OCI-LY7 (cell line): Measurements from ENCODE around the gene NUBP1. TPM values are rescaled to one million over a fixed set of nuclear protein-coding genes. Genes with fewer than 3 reads are reported as not detected.

Source experiments
- BruUV-seq: library from RNA; stranded (reverse); fragments of 400-500 nt; replicated peaks from 2 replicates; lab custom pipeline; 2021; lab: Mats Ljungman, UMichigan
- CTCF ChIA-PET: fragments of 300-600 bp; sonication (Branson Sonifier 250); formaldehyde crosslinking; loops from one replicate; lab custom pipeline; 2022; ENCODE audit warnings: antibody characterized with exemption; ENCODE audit not compliant: unreplicated experiment; lab: Charles Lee
- POLR2A ChIA-PET: fragments of 300-600 bp; sonication (Branson Sonifier 250); formaldehyde crosslinking; loops from one replicate; lab custom pipeline; 2022; ENCODE audit warnings: antibody characterized with exemption; lab: Charles Lee
- DNase-seq: peaks from one replicate; pipeline ENCODE4 v3.0.0-alpha.2; 2015; ENCODE audit warnings: low spot score
- H2AFZ ChIP-seq: fragments of 200-600 bp; sonication (generic), shearing (Covaris generic); 2 replicates; pipeline ENCODE4 v1.6.1; 2014; ENCODE audit warnings: mild to moderate bottlenecking, antibody characterized with exemption, low read length, moderate library complexity
- H3K27ac ChIP-seq: fragments of 200-600 bp; sonication (generic); 2 replicates; pipeline ENCODE4 v1.5.1; 2014; ENCODE audit warnings: mixed run types, low read depth, mild to moderate bottlenecking, moderate library complexity, low read length, inconsistent platforms; ENCODE audit not compliant: poor library complexity, severe bottlenecking
- H3K36me3 ChIP-seq: fragments of 200-600 bp; sonication (generic); 2 replicates; pipeline ENCODE4 v1.6.1; 2014; ENCODE audit warnings: mild to moderate bottlenecking, antibody characterized with exemption, low read length, moderate library complexity, mixed read lengths; ENCODE audit not compliant: insufficient read depth
- H3K4me1 ChIP-seq: fragments of 200-600 bp; sonication (generic); 2 replicates; pipeline ENCODE4 v1.5.1; 2014; ENCODE audit warnings: mild to moderate bottlenecking, low read length; ENCODE audit not compliant: insufficient read depth, poor library complexity, severe bottlenecking
- H3K4me2 ChIP-seq: fragments of 200-600 bp; sonication (generic); 2 replicates; pipeline ENCODE4 v1.6.1; 2014; ENCODE audit warnings: mild to moderate bottlenecking, low read length
- H3K4me3 ChIP-seq: fragments of 200-600 bp; sonication (generic); 2 replicates; pipeline ENCODE4 v1.5.1; 2014; ENCODE audit warnings: mild to moderate bottlenecking, low read depth, low read length; ENCODE audit not compliant: poor library complexity, severe bottlenecking
- H3K79me2 ChIP-seq: fragments of 200-600 bp; sonication (generic); 2 replicates; pipeline ENCODE4 v1.6.1; 2016; ENCODE audit warnings: low read depth, mild to moderate bottlenecking, low read length, moderate library complexity, mixed read lengths; ENCODE audit not compliant: insufficient read depth
- H3K9me2 ChIP-seq: fragments of 200-600 bp; sonication (generic); 2 replicates; pipeline ENCODE4 v1.6.1; 2016; ENCODE audit warnings: mild to moderate bottlenecking, low read length, mixed read lengths; ENCODE audit not compliant: insufficient read depth
- H3K9me3 ChIP-seq: fragments of 200-600 bp; sonication (generic); 2 replicates; pipeline ENCODE4 v1.6.1; 2014; ENCODE audit warnings: mild to moderate bottlenecking, mixed run types, low read length, mixed read lengths
- H4K20me1 ChIP-seq: fragments of 200-600 bp; sonication (generic); 2 replicates; pipeline ENCODE4 v1.6.1; 2014; ENCODE audit warnings: mild to moderate bottlenecking, antibody characterized with exemption, low read length, moderate library complexity, mixed read lengths; ENCODE audit not compliant: insufficient read depth
- CTCF ChIP-seq: fragments of 200-600 bp; sonication (generic); conservative IDR thresholded peaks from 2 replicates; pipeline ENCODE4 v1.5.1; 2014; ENCODE audit warnings: mild to moderate bottlenecking, antibody characterized with exemption, low read length, moderate library complexity, mixed read lengths
- EZH2phosphoT487 ChIP-seq: fragments of 200-600 bp; sonication (generic); IDR thresholded peaks from 2 replicates; pipeline ENCODE4 v1.6.1; 2018; ENCODE audit warnings: low read depth, borderline replicate concordance, mild to moderate bottlenecking, mixed run types, antibody characterized with exemption, low read length, moderate library complexity, mixed read lengths
- intact Hi-C: fragments of 100-400 bp; cut with micrococcal nuclease; formaldehyde crosslinking; loops from one replicate; pipeline ENCODE4 v1.10.0; 2022; ENCODE audit not compliant: unreplicated experiment
- total RNA-seq, 2 experiments: library from RNA; depleted of rRNA in 1 of 2; stranded (reverse); fragments of >200 nt in 1 of 2; shearing (Covaris generic) in 1 of 2; gene quantifications; 2 replicates each; pipeline ENCODE4 v1.2.3, GENCODE V29; 2014 to 2022

Gene NUBP1
- total RNA-seq, 2 experiments from 2014 or later = 20.7 to 27.4 TPM

GRCh38 chr16:10694306-10694705, 49.3 kb upstream of the NUBP1 start:
- no peaks in the 10 kb centered on the region for H3K4me1 ChIP-seq
- no TSS peak for BruUV-seq
- no peak overlapping the region for H3K4me2 ChIP-seq
- H3K9me2 ChIP-seq = no peaks in the 10 kb centered on the region
- H3K36me3 ChIP-seq = no peaks in the 10 kb centered on the region
- no peak overlapping the region for H3K27ac ChIP-seq
- TF ChIP-seq EZH2phosphoT487 = no peak
- no peak for TF ChIP-seq CTCF
- H3K79me2 ChIP-seq = no peaks in the 10 kb centered on the region
- no peak for DNase-seq
- no peak overlapping the region for H3K4me3 ChIP-seq
- intact Hi-C loops = no loop called here
- CTCF ChIA-PET = no interaction called here
- POLR2A ChIA-PET = no interaction called here
- H2AFZ ChIP-seq = no peak overlapping the region
- H3K9me3 ChIP-seq = no peaks in the 10 kb centered on the region
- H4K20me1 ChIP-seq = no peaks in the 10 kb centered on the region

GRCh38 chr16:10694830-10695229, 48.8 kb upstream of the NUBP1 start, which contains the start of gene TEKT5:
TSS of gene TEKT5 (minus strand) at chr16:10694930. CDS start at chr16:10694873, 57 bp downstream.
- H3K4me1 ChIP-seq = no peaks in the 10 kb centered on the region
- no peak within 1 kb of the TSS for H3K27ac ChIP-seq
- ChIA-PET POLR2A (no interaction called here), CTCF (no interaction called here)
- H3K4me3 ChIP-seq = no peak within 1 kb of the TSS
- H3K36me3 ChIP-seq = no peaks in the 10 kb centered on the region
- TF ChIP-seq EZH2phosphoT487 (no peak), CTCF (no peak)
- H3K9me3 ChIP-seq = no peaks in the 10 kb centered on the region
- no peaks in the 10 kb centered on the region for H3K79me2 ChIP-seq
- DNase-seq = no peak
- H3K9me2 ChIP-seq = no peaks in the 10 kb centered on the region
- H3K4me2 ChIP-seq = no peak within 1 kb of the TSS
- H2AFZ ChIP-seq = no peak within 1 kb of the TSS
- no TSS peak for BruUV-seq
- intact Hi-C loops = no loop called here
- no peaks in the 10 kb centered on the region for H4K20me1 ChIP-seq

- no TSS peak for BruUV-seq
- TF ChIP-seq CTCF (no peak), EZH2phosphoT487 (no peak)
- ChIA-PET POLR2A (no interaction called here), CTCF (no interaction called here)
- no peaks in the 10 kb centered on the region for H3K4me1 ChIP-seq
- no peak overlapping the region for H3K27ac ChIP-seq
- H4K20me1 ChIP-seq = no peaks in the 10 kb centered on the region
- H2AFZ ChIP-seq = no peak overlapping the region
- H3K9me2 ChIP-seq = no peaks in the 10 kb centered on the region
- H3K36me3 ChIP-seq = no peaks in the 10 kb centered on the region
- DNase-seq = no peak
- intact Hi-C loops = no loop called here
- 0 out of 2 replicates have a peak, but pooled peaks cover 9% of the 10 kb centered on the region for H3K9me3 ChIP-seq
- H3K79me2 ChIP-seq = no peaks in the 10 kb centered on the region
- no peak overlapping the region for H3K4me2 ChIP-seq
- no peak overlapping the region for H3K4me3 ChIP-seq
Measured at GRCh38 chr16:10699756-10700155, 43.9 kb upstream of the NUBP1 start.
